Psoas muscle (tissue), 8 donors: ENCODE data around the gene SNAP47. TPM values are rescaled to one million over a fixed set of nuclear protein-coding genes. Genes with fewer than 3 reads are reported as not detected.

ENCODE experiments used
- ATAC-seq, 4 donors: fragments of 200-7000 bp; cut with Tn5 transposase; one replicate each; pipeline ENCODE4 v1.9.1; 2020; ENCODE audit warnings: moderate library complexity in 3 of 4, mild to moderate bottlenecking in 2 of 4
- DNase-seq, 2 donors: peaks; one replicate each; pipeline ENCODE4 v3.0.0-alpha.2; 2020
- H3K27ac ChIP-seq: fragments of 200-600 bp; one replicate; pipeline ENCODE4 v1.8.0; 2022
- H3K27me3 ChIP-seq, 3 donors: fragments of 200-600 bp in 1 of 3; one replicate each; pipeline versions ENCODE4 v1.6.1 to v1.8.0; 2013 to 2022; ENCODE audit warnings: low read length in 2 of 3, mild to moderate bottlenecking in 2 of 3, moderate library complexity in 1 of 3; ENCODE audit not compliant: insufficient read depth in 3 of 3
- H3K36me3 ChIP-seq, 2 donors: fragments of 200-600 bp in 1 of 2; one replicate each; pipeline versions ENCODE4 v1.6.1 to v1.8.0; 2013 to 2022; ENCODE audit warnings: low read depth in 1 of 2, mild to moderate bottlenecking in 1 of 2, moderate library complexity in 1 of 2; ENCODE audit not compliant: insufficient read depth in 1 of 2
- H3K4me1 ChIP-seq: fragments of 200-600 bp; one replicate; pipeline ENCODE4 v1.8.0; 2022
- H3K4me3 ChIP-seq: fragments of 200-600 bp; one replicate; pipeline ENCODE4 v1.8.0; 2022; ENCODE audit warnings: mild to moderate bottlenecking
- H3K9me3 ChIP-seq: fragments of 200-600 bp; one replicate; pipeline ENCODE4 v1.8.0; 2022
- CTCF ChIP-seq: fragments of 200-600 bp; IDR thresholded peaks from one replicate; pipeline ENCODE4 v1.8.0; 2022; ENCODE audit warnings: antibody characterized with exemption
- WGBS, 3 donors: extraction: QIAGEN DNeasy Blood & Tissue Kit; methylation state at CpG; one replicate each; pipeline versions ENCODE4 v1.1.6 to v1.1.7; 2013; 5-methylcytosine and 5-hydroxymethylcytosine counted together
- intact Hi-C, 2 donors: fragments of 100-400 bp; cut with DNase I; formaldehyde crosslinking; loops; one replicate each; pipeline versions ENCODE4 v1.11.0 to v1.14.2; 2022
- polyA plus RNA-seq, 3 donors: library from polyadenylated mRNA; stranded (reverse); fragments of 200-250 nt; gene quantifications; one replicate each; pipeline ENCODE4 v1.2.3, GENCODE V29; 2013
- total RNA-seq, 4 donors: library from RNA; stranded (reverse); fragmentation: NEBNext Ultra II Directional in 2 of 4; extraction: Animal tissue kit (Norgen Biotek cat#: 25700) in 2 of 4; gene quantifications; one replicate each; pipeline versions ENCODE4 v1.2.1 to v1.2.4, GENCODE V29; 2021 to 2023
- donor health status: healthy with polysubstance abuse.
- donor health status: DM: no; HTN: no; CAD: no; lungs with moderate emphysema.
- donor health status: Bipolar disorder and iron deficiency.
- donor health status: healthy.
- donor health status: DM: yes; HTN: yes; CAD: no.
- donor health status: DM: no; HTN: no; CAD: no.
- donor health status: DM: no; HTN: no; CAD: no.
- donor health status: DM: yes; HTN: yes; CAD: no.

Gene SNAP47
- total and polyA plus RNA-seq, 7 donors: 17.9 to 40.5 (median 26.6) TPM

DNA sequence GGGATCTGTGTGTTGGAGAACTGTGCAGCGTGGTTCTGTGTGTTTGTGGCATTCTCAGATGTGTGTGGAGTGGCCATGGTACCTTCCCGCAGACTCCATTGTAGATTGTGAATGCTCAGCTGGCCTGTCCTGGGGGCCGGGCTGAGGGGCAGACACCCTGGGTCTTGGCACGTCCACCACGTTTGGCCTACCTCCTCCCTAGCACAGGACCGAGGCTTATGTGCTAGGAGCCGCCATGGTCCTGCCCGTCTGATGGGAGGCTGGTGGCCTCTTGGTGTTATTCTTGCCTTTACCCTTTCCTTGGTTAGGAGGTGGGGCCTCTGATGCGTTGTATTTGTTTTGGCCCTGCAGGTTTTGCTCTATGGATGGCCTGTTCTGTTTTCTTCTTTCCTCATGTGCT, 25.1 kb downstream of the SNAP47 start:
- peaks cover 79% of the 10 kb centered on the region for H3K4me1 ChIP-seq
- WGBS, 3 donors: 90 to 92% (median 92%) methylated on average over 9 of the region's 9 CpGs
- DNase-seq (peak in 1 of 2 donors; percentile 26), ATAC-seq (no peak)
- TF ChIP-seq CTCF: no peak
- H3K9me3 ChIP-seq: no peaks in the 10 kb centered on the region
- H3K27ac ChIP-seq: peak overlapping the region; percentile 90
- no peak overlapping the region for H3K4me3 ChIP-seq
- H3K36me3 ChIP-seq: peaks cover 0 to 12% of the 10 kb centered on the region in 2 donors
- no peaks in the 10 kb centered on the region for H3K27me3 ChIP-seq
- intact Hi-C loops: loop anchor here in 1 of 2 donors (10.0 kb wide), 1 partner anchor 314 kb away; no protein-coding TSS in a partner anchor

- Histone ChIP-seq H3K27ac (peak overlapping the region; percentile 90), H3K36me3 (peaks cover 0 to 13% of the 10 kb centered on the region in 2 donors), H3K4me3 (no peak overlapping the region), H3K27me3 (no peaks in the 10 kb centered on the region), H3K4me1 (peaks cover 68% of the 10 kb centered on the region), H3K9me3 (no peaks in the 10 kb centered on the region)
- no peak for ATAC-seq
- no peak for TF ChIP-seq CTCF
- peak in 1 of 2 donors; percentile 32 for DNase-seq
- WGBS, 3 donors: 84 to 89% (median 86%) methylated on average over 17 of the region's 17 CpGs
- intact Hi-C loops: loop anchor here (1.0 to 10.0 kb wide), 5 partner anchors 179 to 313 kb away; partner anchors contain the start of gene WNT9A (in 1 of the 2)
These were observed 26.5 kb downstream of the SNAP47 start for GRCh38 chr1:227761621-227762230.

DNA sequence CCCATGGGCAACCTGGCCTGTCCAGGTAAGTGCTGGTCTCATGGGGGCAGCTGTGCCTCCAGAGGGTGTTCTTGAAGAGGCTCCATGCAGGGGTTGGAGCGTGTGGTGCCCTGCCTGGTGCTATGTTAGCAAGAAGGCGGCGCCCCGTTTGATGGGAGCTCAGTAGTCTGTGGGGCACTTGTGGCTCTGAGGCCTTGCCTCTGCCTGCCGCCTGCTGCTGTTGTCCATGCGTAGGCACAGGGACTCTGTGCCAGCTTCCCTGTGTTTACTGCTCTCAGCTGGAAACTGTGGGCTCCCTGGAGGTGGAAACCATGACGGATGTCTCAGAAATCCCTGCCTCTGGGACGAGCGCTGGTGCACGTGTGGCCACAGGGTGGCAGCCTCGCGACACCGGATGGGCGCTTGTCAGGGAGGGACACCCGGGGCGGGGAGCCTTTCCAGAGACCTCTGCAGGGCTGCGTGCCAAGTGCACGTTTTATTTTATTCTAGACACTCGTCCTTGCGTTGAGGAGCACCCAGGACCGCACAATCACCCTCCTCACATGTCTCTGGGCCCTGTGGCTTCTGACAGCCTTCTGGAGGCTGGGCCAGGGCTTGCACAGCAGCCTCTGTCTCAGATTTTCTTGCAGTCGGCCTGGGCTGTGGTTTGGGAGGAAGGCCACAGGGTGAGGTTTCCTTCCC, 27.1 kb downstream of the SNAP47 start:
- TF ChIP-seq CTCF: peak; percentile 89
- intact Hi-C loops: loop anchor here (1.0 to 10.0 kb wide), 5 partner anchors 178 to 312 kb away; partner anchors contain the start of gene WNT9A (in 1 of the 2)
- DNase-seq (peak; percentile 88 to 92), ATAC-seq (peak; percentile 71 to 82 (median 79))
- 14 to 15% (median 14%) methylated on average over 22 of the region's 22 CpGs for whole genome bisulfite sequencing, 3 donors
- peak overlapping the region; percentile 90 for H3K27ac ChIP-seq
- peaks cover 0 to 20% of the 10 kb centered on the region in 2 donors for H3K36me3 ChIP-seq
- H3K27me3 ChIP-seq: no peaks in the 10 kb centered on the region
- H3K4me1 ChIP-seq: peaks cover 62% of the 10 kb centered on the region
- peak overlapping the region; percentile 22 for H3K4me3 ChIP-seq
- no peaks in the 10 kb centered on the region for H3K9me3 ChIP-seq

- Histone ChIP-seq H3K36me3 (peaks cover 6 to 30% of the 10 kb centered on the region in 2 donors), H3K9me3 (no peaks in the 10 kb centered on the region), H3K27me3 (no peaks in the 10 kb centered on the region), H3K4me3 (no peak overlapping the region), H3K4me1 (peaks cover 51% of the 10 kb centered on the region), H3K27ac (peak overlapping the region; percentile 90)
- ATAC-seq: no peak
- intact Hi-C loops: loop anchor here (2.0 to 10.0 kb wide), 3 partner anchors 183 to 311 kb away; partner anchors contain the start of gene WNT9A (in 1 of the 2)
- 97 to 98% (median 97%) methylated on average over 16 of the region's 16 CpGs for WGBS, 3 donors
- no peak for TF ChIP-seq CTCF
- peak in 1 of 2 donors; percentile 28 for DNase-seq
These were observed 28.2 kb downstream of the SNAP47 start for GRCh38 chr1:227763246-227764018.
